ENCODE results near the gene HSPB6. TPM values are rescaled to one million over a fixed set of nuclear protein-coding genes. Genes with fewer than 3 reads are reported as not detected.

HSPB6 gene
- total RNA-seq, 1 experiment from 2014 or later, result 2.7 TPM

GRCh38 chr19:35731353-35731752, 25.5 kb downstream of the HSPB6 start:
- DNase-seq, result peak in 1 of 2 experiments; percentile 68
- no peaks in the 10 kb centered on the region for H3K9me2 ChIP-seq (ENCODE audit: insufficient read depth)
- no peaks in the 10 kb centered on the region for H3K4me1 ChIP-seq (replicated peaks; ENCODE audit: insufficient read depth)
- H3K27ac ChIP-seq, result no peak overlapping the region
- no peak overlapping the region for H3K4me2 ChIP-seq
- no peak overlapping the region for H3K4me3 ChIP-seq
- intact Hi-C loops (cut with micrococcal nuclease; ENCODE audit: unreplicated experiment), result no loop called here
- no peaks in the 10 kb centered on the region for H4K20me1 ChIP-seq (ENCODE audit: insufficient read depth)
- H3K36me3 ChIP-seq (ENCODE audit: low read depth), result no peaks in the 10 kb centered on the region; the same call in 1 of the 2 replicates
- POLR2A ChIA-PET (ENCODE audit: unreplicated experiment), result no interaction called here
- TF ChIP-seq EZH2 (IDR thresholded peaks at IDR 0.05; ENCODE audit: low read depth), result no peak
- TF ChIP-seq, protein P1, sequence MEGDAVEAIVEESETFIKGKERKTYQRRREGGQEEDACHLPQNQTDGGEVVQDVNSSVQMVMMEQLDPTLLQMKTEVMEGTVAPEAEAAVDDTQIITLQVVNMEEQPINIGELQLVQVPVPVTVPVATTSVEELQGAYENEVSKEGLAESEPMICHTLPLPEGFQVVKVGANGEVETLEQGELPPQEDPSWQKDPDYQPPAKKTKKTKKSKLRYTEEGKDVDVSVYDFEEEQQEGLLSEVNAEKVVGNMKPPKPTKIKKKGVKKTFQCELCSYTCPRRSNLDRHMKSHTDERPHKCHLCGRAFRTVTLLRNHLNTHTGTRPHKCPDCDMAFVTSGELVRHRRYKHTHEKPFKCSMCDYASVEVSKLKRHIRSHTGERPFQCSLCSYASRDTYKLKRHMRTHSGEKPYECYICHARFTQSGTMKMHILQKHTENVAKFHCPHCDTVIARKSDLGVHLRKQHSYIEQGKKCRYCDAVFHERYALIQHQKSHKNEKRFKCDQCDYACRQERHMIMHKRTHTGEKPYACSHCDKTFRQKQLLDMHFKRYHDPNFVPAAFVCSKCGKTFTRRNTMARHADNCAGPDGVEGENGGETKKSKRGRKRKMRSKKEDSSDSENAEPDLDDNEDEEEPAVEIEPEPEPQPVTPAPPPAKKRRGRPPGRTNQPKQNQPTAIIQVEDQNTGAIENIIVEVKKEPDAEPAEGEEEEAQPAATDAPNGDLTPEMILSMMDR (conservative IDR thresholded peaks at IDR 0.05), result no peak
- BruUV-seq (replicated peaks), result no TSS peak
- H3K9me3 ChIP-seq (ENCODE audit: insufficient read depth, low read depth), result no peaks in the 10 kb centered on the region
- H3F3A ChIP-seq (ENCODE audit: insufficient read depth, low read depth), result no peaks in the 10 kb centered on the region; the same call in 1 of the 2 replicates
- no peaks in the 10 kb centered on the region for H3K79me2 ChIP-seq (ENCODE audit: low read depth)
- CTCF ChIA-PET, result no interaction called here
- no peaks in the 10 kb centered on the region for H3K27me3 ChIP-seq (ENCODE audit: insufficient read depth, low read depth)
- H2AFZ ChIP-seq, result no peak overlapping the region

GRCh38 chr19:35730326-35730725, 26.5 kb downstream of the HSPB6 start:
- TF ChIP-seq, protein P1 (conservative IDR thresholded peaks at IDR 0.05), result no peak
- TF ChIP-seq EZH2 (IDR thresholded peaks at IDR 0.05; ENCODE audit: low read depth), result no peak
- no peak for DNase-seq
- Histone ChIP-seq H3K4me1 (replicated peaks; ENCODE audit: insufficient read depth) (no peaks in the 10 kb centered on the region), H3K4me2 (no peak overlapping the region), H2AFZ (no peak overlapping the region), H3F3A (ENCODE audit: insufficient read depth, low read depth) (no peaks in the 10 kb centered on the region), H3K36me3 (ENCODE audit: low read depth) (no peaks in the 10 kb centered on the region; the same call in 1 of the 2 replicates), H3K9me3 (ENCODE audit: insufficient read depth, low read depth) (no peaks in the 10 kb centered on the region), H3K9me2 (ENCODE audit: insufficient read depth) (no peaks in the 10 kb centered on the region), H4K20me1 (ENCODE audit: insufficient read depth) (no peaks in the 10 kb centered on the region), H3K79me2 (ENCODE audit: low read depth) (no peaks in the 10 kb centered on the region), H3K4me3 (no peak overlapping the region), H3K27me3 (ENCODE audit: insufficient read depth, low read depth) (no peaks in the 10 kb centered on the region), H3K27ac (no peak overlapping the region)
- ChIA-PET CTCF (no interaction called here), POLR2A (ENCODE audit: unreplicated experiment) (no interaction called here)
- intact Hi-C loops (cut with micrococcal nuclease; ENCODE audit: unreplicated experiment), result no loop called here
- BruUV-seq (replicated peaks), result no TSS peak

GRCh38 chr19:35729763-35730162, 27.1 kb downstream of the HSPB6 start:
- no peaks in the 10 kb centered on the region for H3K27me3 ChIP-seq (ENCODE audit: insufficient read depth, low read depth)
- TF ChIP-seq EZH2 (IDR thresholded peaks at IDR 0.05; ENCODE audit: low read depth), result no peak
- TF ChIP-seq, protein P1 (conservative IDR thresholded peaks at IDR 0.05), result no peak
- no peaks in the 10 kb centered on the region for H3F3A ChIP-seq (ENCODE audit: insufficient read depth, low read depth)
- no TSS peak for BruUV-seq (replicated peaks)
- H3K4me2 ChIP-seq, result no peak overlapping the region
- no peak overlapping the region for H3K27ac ChIP-seq
- H4K20me1 ChIP-seq (ENCODE audit: insufficient read depth), result no peaks in the 10 kb centered on the region
- H3K9me2 ChIP-seq (ENCODE audit: insufficient read depth), result no peaks in the 10 kb centered on the region
- intact Hi-C loops (cut with micrococcal nuclease; ENCODE audit: unreplicated experiment), result no loop called here
- ChIA-PET POLR2A (ENCODE audit: unreplicated experiment) (no interaction called here), CTCF (no interaction called here)
- no peaks in the 10 kb centered on the region for H3K9me3 ChIP-seq (ENCODE audit: insufficient read depth, low read depth)
- DNase-seq, result no peak
- no peaks in the 10 kb centered on the region for H3K79me2 ChIP-seq (ENCODE audit: low read depth)
- no peaks in the 10 kb centered on the region for H3K4me1 ChIP-seq (replicated peaks; ENCODE audit: insufficient read depth)
- no peak overlapping the region for H2AFZ ChIP-seq
- no peak overlapping the region for H3K4me3 ChIP-seq
- H3K36me3 ChIP-seq (ENCODE audit: low read depth), result no peaks in the 10 kb centered on the region; the same call in 1 of the 2 replicates
